Measurements from ENCODE around the gene ANXA6. TPM values are rescaled to one million over a fixed set of nuclear protein-coding genes. Genes with fewer than 3 reads are reported as not detected.

ANXA6 gene
- total RNA-seq, 4 donors from 2014 or later = 21.7 to 64.4 (median 49.5) TPM

- 60% methylated on average over 6 of the region's 6 CpGs for WGBS
- no peaks in the 10 kb centered on the region for H3K27me3 ChIP-seq
- H3K9me3 ChIP-seq = no peaks in the 10 kb centered on the region
- TF ChIP-seq POLR2A (IDR thresholded peaks at IDR 0.05) (no peak), POLR2AphosphoS5 (IDR thresholded peaks at IDR 0.05) (no peak), CTCF (IDR thresholded peaks at IDR 0.05) (no peak), EP300 (IDR thresholded peaks at IDR 0.05) (no peak)
- peaks cover 54% of the 10 kb centered on the region for H3K4me1 ChIP-seq
- peak overlapping the region; percentile 74 for H3K27ac ChIP-seq
- no peaks in the 10 kb centered on the region for H3K36me3 ChIP-seq
- no peak overlapping the region for H3K4me3 ChIP-seq
- DNase-seq (ENCODE audit: low spot score in 2 of 2) = no peak
These were observed 71.2 kb downstream of the ANXA6 start for GRCh38 chr5:151086192-151086869.

GRCh38 chr5:151085517-151086041 lies 72.0 kb downstream of the ANXA6 start:
- no peaks in the 10 kb centered on the region for H3K27me3 ChIP-seq
- peak in 1 of 2 donors; percentile 82 for DNase-seq (ENCODE audit: low spot score in 2 of 2)
- TF ChIP-seq POLR2AphosphoS5 (IDR thresholded peaks at IDR 0.05) = no peak
- TF ChIP-seq POLR2A (IDR thresholded peaks at IDR 0.05) = no peak
- no peak for TF ChIP-seq EP300 (IDR thresholded peaks at IDR 0.05)
- no peak for TF ChIP-seq CTCF (IDR thresholded peaks at IDR 0.05)
- no peaks in the 10 kb centered on the region for H3K9me3 ChIP-seq
- peak overlapping the region; percentile 74 for H3K27ac ChIP-seq
- H3K4me3 ChIP-seq = no peak overlapping the region
- WGBS = 11% methylated on average over 9 of the region's 9 CpGs
- peaks cover 54% of the 10 kb centered on the region for H3K4me1 ChIP-seq
- H3K36me3 ChIP-seq = no peaks in the 10 kb centered on the region

GRCh38 chr5:151084363-151084762 lies 73.2 kb downstream of the ANXA6 start:
- H3K4me3 ChIP-seq = no peak overlapping the region
- no peaks in the 10 kb centered on the region for H3K9me3 ChIP-seq
- H3K36me3 ChIP-seq = no peaks in the 10 kb centered on the region
- WGBS = 89% methylated on average over 7 of the region's 7 CpGs
- no peak overlapping the region for H3K27ac ChIP-seq
- H3K4me1 ChIP-seq = peaks cover 65% of the 10 kb centered on the region
- TF ChIP-seq POLR2A (IDR thresholded peaks at IDR 0.05) (no peak), CTCF (IDR thresholded peaks at IDR 0.05) (no peak), POLR2AphosphoS5 (IDR thresholded peaks at IDR 0.05) (no peak), EP300 (IDR thresholded peaks at IDR 0.05) (no peak)
- H3K27me3 ChIP-seq = no peaks in the 10 kb centered on the region
- DNase-seq (ENCODE audit: low spot score in 2 of 2) = no peak

- DNase-seq (ENCODE audit: low spot score in 2 of 2) = no peak
These were observed 74.4 kb downstream of the ANXA6 start for GRCh38 chr5:151083081-151083676.

GRCh38 chr5:151082282-151082902 lies 75.2 kb downstream of the ANXA6 start:
- no peak for TF ChIP-seq POLR2A (IDR thresholded peaks at IDR 0.05)
- TF ChIP-seq CTCF (IDR thresholded peaks at IDR 0.05) = no peak
- TF ChIP-seq EP300 (IDR thresholded peaks at IDR 0.05) = no peak
- TF ChIP-seq POLR2AphosphoS5 (IDR thresholded peaks at IDR 0.05) = no peak
- Histone ChIP-seq H3K4me1 (peaks cover 83% of the 10 kb centered on the region), H3K4me3 (no peak overlapping the region), H3K36me3 (peaks cover 7% of the 10 kb centered on the region), H3K27me3 (no peaks in the 10 kb centered on the region), H3K27ac (peak overlapping the region; percentile 95), H3K9me3 (no peaks in the 10 kb centered on the region)
- 51% methylated on average over 6 of the region's 6 CpGs for WGBS
- DNase-seq (ENCODE audit: low spot score in 2 of 2) = no peak

More at GRCh38 chr5:151083081-151083676, 74.4 kb downstream of the ANXA6 start:
- Histone ChIP-seq H3K9me3 (no peaks in the 10 kb centered on the region), H3K27ac (peak overlapping the region; percentile 57), H3K4me1 (peaks cover 77% of the 10 kb centered on the region), H3K27me3 (no peaks in the 10 kb centered on the region), H3K36me3 (peaks cover 7% of the 10 kb centered on the region), H3K4me3 (no peak overlapping the region)
- TF ChIP-seq EP300 (IDR thresholded peaks at IDR 0.05) = no peak
- TF ChIP-seq POLR2AphosphoS5 (IDR thresholded peaks at IDR 0.05) = no peak
- whole genome bisulfite sequencing = 61% methylated on average over 3 of the region's 3 CpGs

All from suprapubic skin (tissue), 4 donors.